WTC11 (cell line): Measurements from ENCODE around the gene GUCA1A.

Experiments used
- EMX1 ChIP-seq: fragments of 250-450 bp; sonication (Bioruptor Pico); IDR thresholded peaks from 2 replicates; pipeline ENCODE4 v1.8.0; 2021; ENCODE audit warnings: mild to moderate bottlenecking
- FOXJ3 ChIP-seq: sonication (generic); formaldehyde crosslinking; IDR thresholded peaks from 2 replicates; pipeline ENCODE4 v1.9.0; 2021; ENCODE audit warnings: missing genetic modification reagents, mild to moderate bottlenecking, borderline replicate concordance
- PRRX2 ChIP-seq: fragments of 250-450 bp; sonication (Bioruptor Pico); IDR thresholded peaks from 2 replicates; pipeline ENCODE4 v1.8.0; 2021; ENCODE audit warnings: mild to moderate bottlenecking
- STAT6 ChIP-seq: sonication (generic); formaldehyde crosslinking; conservative IDR thresholded peaks from 2 replicates; pipeline ENCODE4 v1.8.1; 2023; ENCODE audit warnings: mild to moderate bottlenecking, low read depth, missing genetic modification reagents, moderate library complexity
- TF ChIP-seq, protein P1 (sequence below): sonication (generic); formaldehyde crosslinking; conservative IDR thresholded peaks from 2 replicates; pipeline ENCODE4 v1.8.1; 2022; ENCODE audit warnings: mild to moderate bottlenecking, missing genetic modification reagents

DNA sequence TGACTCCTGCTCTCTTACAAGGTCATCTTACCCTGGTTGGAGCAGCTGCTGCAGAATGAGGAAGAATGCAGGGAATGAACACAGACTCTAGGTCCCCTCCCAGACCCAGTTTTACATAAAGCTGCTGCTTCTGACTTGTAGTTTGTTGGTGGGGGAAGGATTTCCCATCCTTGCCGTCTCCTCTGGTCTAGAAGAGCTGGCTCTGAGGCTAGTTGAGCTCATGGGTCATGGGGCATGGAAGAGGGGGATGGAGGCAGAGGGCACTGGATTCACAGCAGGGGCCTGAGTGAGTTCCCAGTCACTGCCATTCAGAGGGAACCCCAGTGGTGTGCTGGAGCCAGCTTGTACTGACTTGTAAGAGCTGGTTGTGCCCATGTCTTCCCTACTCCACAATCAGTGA lies 9.2 kb upstream of the GUCA1A start:
- TF ChIP-seq EMX1 (CRISPR knock-in tag) (no peak), FOXJ3 (no peak), PRRX2 (CRISPR knock-in tag) (no peak), STAT6 (CRISPR knock-in tag) (no peak)
- TF ChIP-seq, protein P1, sequence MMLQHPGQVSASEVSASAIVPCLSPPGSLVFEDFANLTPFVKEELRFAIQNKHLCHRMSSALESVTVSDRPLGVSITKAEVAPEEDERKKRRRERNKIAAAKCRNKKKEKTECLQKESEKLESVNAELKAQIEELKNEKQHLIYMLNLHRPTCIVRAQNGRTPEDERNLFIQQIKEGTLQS: no peak
